GM12874 (cell line): ENCODE results near the gene TMPRSS3.

Experiments
- TF ChIP-seq, protein P1 (sequence below): IDR thresholded peaks from 2 replicates; pipeline ENCODE4 v1.5.1; 2011; ENCODE audit warnings: low read depth, mild to moderate bottlenecking, control low read depth, low read length, moderate library complexity; ENCODE audit not compliant: insufficient read depth

The TMPRSS3 gene

GRCh38 chr21:42419845-42420244 lies 24.0 kb upstream of the TMPRSS3 start:
- TF ChIP-seq, protein P1, sequence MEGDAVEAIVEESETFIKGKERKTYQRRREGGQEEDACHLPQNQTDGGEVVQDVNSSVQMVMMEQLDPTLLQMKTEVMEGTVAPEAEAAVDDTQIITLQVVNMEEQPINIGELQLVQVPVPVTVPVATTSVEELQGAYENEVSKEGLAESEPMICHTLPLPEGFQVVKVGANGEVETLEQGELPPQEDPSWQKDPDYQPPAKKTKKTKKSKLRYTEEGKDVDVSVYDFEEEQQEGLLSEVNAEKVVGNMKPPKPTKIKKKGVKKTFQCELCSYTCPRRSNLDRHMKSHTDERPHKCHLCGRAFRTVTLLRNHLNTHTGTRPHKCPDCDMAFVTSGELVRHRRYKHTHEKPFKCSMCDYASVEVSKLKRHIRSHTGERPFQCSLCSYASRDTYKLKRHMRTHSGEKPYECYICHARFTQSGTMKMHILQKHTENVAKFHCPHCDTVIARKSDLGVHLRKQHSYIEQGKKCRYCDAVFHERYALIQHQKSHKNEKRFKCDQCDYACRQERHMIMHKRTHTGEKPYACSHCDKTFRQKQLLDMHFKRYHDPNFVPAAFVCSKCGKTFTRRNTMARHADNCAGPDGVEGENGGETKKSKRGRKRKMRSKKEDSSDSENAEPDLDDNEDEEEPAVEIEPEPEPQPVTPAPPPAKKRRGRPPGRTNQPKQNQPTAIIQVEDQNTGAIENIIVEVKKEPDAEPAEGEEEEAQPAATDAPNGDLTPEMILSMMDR = no peak

DNA sequence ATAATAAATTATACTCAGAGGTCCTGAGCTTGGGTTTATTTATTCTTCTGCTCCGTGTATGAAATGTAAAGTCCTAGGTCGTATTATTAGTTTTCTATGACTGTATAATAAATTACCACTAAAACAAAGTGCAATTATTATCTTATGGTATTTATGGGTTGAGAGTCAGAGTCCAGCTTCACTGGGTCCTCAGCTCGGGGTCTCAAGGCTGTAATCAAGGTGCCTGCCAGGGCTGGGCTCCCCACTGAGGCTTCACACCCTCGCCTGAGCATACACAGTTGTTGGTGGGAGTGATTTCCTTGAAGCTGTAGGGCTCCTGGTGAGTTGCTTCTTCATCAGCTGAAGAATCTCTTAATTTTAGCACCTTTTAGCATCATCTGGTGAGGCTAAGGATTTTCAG lies 23.0 kb upstream of the TMPRSS3 start:
- TF ChIP-seq, protein P1 = no peak

- TF ChIP-seq, protein P1 = no peak
Measured at GRCh38 chr21:42417533-42417932, 21.7 kb upstream of the TMPRSS3 start.

- TF ChIP-seq, protein P1 = no peak
Measured at GRCh38 chr21:42414928-42415769, 19.3 kb upstream of the TMPRSS3 start.

GRCh38 chr21:42414553-42414927 lies 18.7 kb upstream of the TMPRSS3 start:
- TF ChIP-seq, protein P1 = no peak

DNA sequence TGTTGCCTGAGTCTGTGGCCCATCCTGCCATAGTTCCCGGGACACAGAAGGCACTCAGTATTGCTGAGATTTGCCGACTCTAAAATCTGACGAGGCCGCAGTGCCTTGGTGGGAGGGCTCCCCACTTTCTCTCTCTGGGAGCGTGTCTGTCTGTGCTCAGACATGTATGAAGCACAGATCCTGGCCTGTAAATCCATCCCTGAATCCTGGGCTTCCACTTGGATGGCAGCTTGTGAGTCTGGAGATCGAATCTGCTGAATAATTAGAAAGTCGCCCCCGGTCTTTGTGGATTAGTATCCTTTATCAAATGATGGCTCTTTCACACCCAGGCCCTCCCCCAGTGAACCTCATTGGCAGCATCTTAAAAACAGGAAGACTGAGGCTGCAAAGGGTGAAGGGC lies 18.2 kb upstream of the TMPRSS3 start:
- TF ChIP-seq, protein P1 = no peak

DNA sequence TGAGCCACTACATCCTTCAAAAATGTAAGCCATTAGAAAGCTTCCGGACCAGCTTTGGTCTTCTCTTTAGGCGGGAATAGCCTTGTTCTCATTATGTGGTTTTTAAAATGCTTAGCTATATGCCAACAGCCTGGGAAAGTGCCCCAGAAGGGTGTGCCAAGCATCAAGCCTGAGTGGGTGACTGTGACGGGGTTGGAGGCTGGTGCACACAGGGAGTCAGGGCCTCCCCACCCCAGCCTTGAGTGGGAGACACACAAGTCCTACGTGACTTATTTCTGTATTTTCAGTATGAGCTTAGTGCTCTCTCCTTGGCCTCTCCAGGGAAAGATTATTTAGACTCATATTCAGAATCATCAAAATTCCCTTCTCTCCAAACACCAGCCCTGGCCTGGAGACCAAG lies 17.6 kb upstream of the TMPRSS3 start:
- TF ChIP-seq, protein P1 = no peak
